IMR-90 (cell line): Measurements from ENCODE around the gene KRT86. TPM values are rescaled to one million over a fixed set of nuclear protein-coding genes. Genes with fewer than 3 reads are reported as not detected.

ENCODE experiments used
- ATAC-seq: fragments of 200-7000 bp; cut with Tn5 transposase; 2 replicates; pipeline ENCODE4 v1.9.1; 2020; ENCODE audit warnings: low read depth, mild to moderate bottlenecking, moderate library complexity
- BruUV-seq: library from RNA; stranded (reverse); fragments of 400-500 nt; replicated peaks from 2 replicates; lab custom pipeline; 2021; lab: Mats Ljungman, UMichigan
- CTCF ChIA-PET: fragments of 300-600 bp; formaldehyde crosslinking; extraction: SDS; loops from one replicate; lab custom pipeline; 2021; ENCODE audit warnings: antibody characterized with exemption; lab: Yijun Ruan, JAX
- POLR2A ChIA-PET: fragments of 300-600 bp; sonication (Branson Sonifier 250); formaldehyde crosslinking; loops from one replicate; lab custom pipeline; 2022; ENCODE audit warnings: antibody characterized with exemption; ENCODE audit not compliant: unreplicated experiment; lab: Charles Lee
- DNase-seq: peaks from one replicate; pipeline ENCODE4 v3.0.0; 2013
- H2AFZ ChIP-seq: replicated peaks from 2 replicates; pipeline ENCODE3; 2013; ENCODE audit warnings: low read length, mild to moderate bottlenecking; ENCODE audit not compliant: poor library complexity
- H2AK5ac ChIP-seq: 2 replicates; pipeline ENCODE4 v1.6.1; 2013; ENCODE audit warnings: low read depth, low read length, inconsistent platforms
- H2AK9ac ChIP-seq: replicated peaks from 2 replicates; pipeline ENCODE3; 2013; ENCODE audit warnings: mild to moderate bottlenecking, low read depth, low read length, moderate library complexity; ENCODE audit not compliant: poor library complexity
- H2BK120ac ChIP-seq: 2 replicates; pipeline ENCODE4 v1.6.1; 2013; ENCODE audit warnings: low read depth, low read length, inconsistent platforms
- H2BK15ac ChIP-seq: 3 replicates; pipeline ENCODE4 v1.6.1; 2013; ENCODE audit warnings: low read depth, low read length, inconsistent platforms
- H2BK20ac ChIP-seq: 2 replicates; pipeline ENCODE4 v1.6.1; 2013; ENCODE audit warnings: low read depth, mild to moderate bottlenecking, inconsistent platforms, low read length, moderate library complexity
- H2BK5ac ChIP-seq: 2 replicates; pipeline ENCODE4 v1.6.1; 2013; ENCODE audit warnings: mild to moderate bottlenecking, low read depth, low read length, inconsistent platforms; ENCODE audit not compliant: poor library complexity, severe bottlenecking
- H3K14ac ChIP-seq: replicated peaks from 2 replicates; pipeline ENCODE4 v1.6.1; 2013; ENCODE audit warnings: low read depth, low read length, inconsistent platforms
- H3K18ac ChIP-seq: 2 replicates; pipeline ENCODE4 v1.6.1; 2013; ENCODE audit warnings: low read depth, low read length, control low read depth
- H3K23ac ChIP-seq: 2 replicates; pipeline ENCODE4 v1.6.1; 2013; ENCODE audit warnings: low read depth, low read length, inconsistent platforms
- H3K27ac ChIP-seq: 2 replicates; pipeline ENCODE4 v1.5.1; 2013; ENCODE audit warnings: mild to moderate bottlenecking, control low read depth, low read length; ENCODE audit not compliant: insufficient read depth
- H3K27me3 ChIP-seq: 2 replicates; pipeline ENCODE4 v1.6.1; 2013; ENCODE audit warnings: low read length; ENCODE audit not compliant: control insufficient read depth, insufficient read depth
- H3K36me3 ChIP-seq: 2 replicates; pipeline ENCODE4 v1.6.1; 2013; ENCODE audit warnings: low read length, mixed read lengths; ENCODE audit not compliant: control insufficient read depth, insufficient read depth
- H3K4ac ChIP-seq: 2 replicates; pipeline ENCODE4 v1.6.1; 2013; ENCODE audit warnings: low read depth, low read length, inconsistent platforms
- H3K4me1 ChIP-seq: 2 replicates; pipeline ENCODE4 v1.6.1; 2013; ENCODE audit warnings: low read length, mixed read lengths; ENCODE audit not compliant: control insufficient read depth, insufficient read depth
- H3K4me2 ChIP-seq: 2 replicates; pipeline ENCODE4 v1.6.1; 2013; ENCODE audit warnings: low read depth, mild to moderate bottlenecking, control low read depth, low read length, moderate library complexity
- H3K4me3 ChIP-seq: 2 replicates; pipeline ENCODE4 v1.5.1; 2013; ENCODE audit warnings: low read depth, mild to moderate bottlenecking, control low read depth, low read length, moderate library complexity; ENCODE audit not compliant: insufficient read depth
- H3K56ac ChIP-seq: 2 replicates; pipeline ENCODE4 v1.6.1; 2013; ENCODE audit warnings: low read length, inconsistent platforms; ENCODE audit not compliant: insufficient read depth; ENCODE audit errors: extremely low read depth
- H3K79me1 ChIP-seq, 2 experiments: 2 replicates each; pipeline ENCODE4 v1.6.1; 2013; ENCODE audit warnings: low read length in 2 of 2, inconsistent platforms in 1 of 2, low read depth in 1 of 2
- H3K9ac ChIP-seq: 2 replicates; pipeline ENCODE4 v1.6.1; 2013; ENCODE audit warnings: low read depth, low read length, control low read depth
- H3K9me1 ChIP-seq: 2 replicates; pipeline ENCODE4 v1.6.1; 2013; ENCODE audit warnings: low read length, inconsistent platforms; ENCODE audit not compliant: insufficient read depth
- H3K9me3 ChIP-seq: 2 replicates; pipeline ENCODE4 v1.6.1; 2013; ENCODE audit warnings: low read length; ENCODE audit not compliant: control insufficient read depth, insufficient read depth
- H4K20me1 ChIP-seq: 2 replicates; pipeline ENCODE4 v1.6.1; 2013; ENCODE audit warnings: low read length, inconsistent platforms; ENCODE audit not compliant: insufficient read depth
- H4K5ac ChIP-seq: 2 replicates; pipeline ENCODE4 v1.6.1; 2013; ENCODE audit warnings: mild to moderate bottlenecking, low read depth, low read length, control low read depth
- H4K8ac ChIP-seq, 2 experiments: 2 replicates each; pipeline ENCODE4 v1.6.1; 2013; ENCODE audit warnings: low read depth in 2 of 2, low read length in 2 of 2, control low read depth in 1 of 2, inconsistent platforms in 1 of 2
- H4K91ac ChIP-seq: 2 replicates; pipeline ENCODE4 v1.6.1; 2013; ENCODE audit warnings: low read depth, low read length, inconsistent platforms; ENCODE audit not compliant: insufficient read depth
- BHLHE40 ChIP-seq: fragments of 150-350 bp; IDR thresholded peaks from 2 replicates; pipeline ENCODE4 v1.6.1; 2016; ENCODE audit warnings: mild to moderate bottlenecking, low read depth, low read length
- CEBPB ChIP-seq: IDR thresholded peaks from 2 replicates; pipeline ENCODE4 v1.6.1; 2012; ENCODE audit warnings: low read depth, low read length, improper control_type of control experiment
- ELK1 ChIP-seq: fragments of 150-350 bp; IDR thresholded peaks from 2 replicates; pipeline ENCODE4 v1.6.1; 2016; ENCODE audit warnings: low read depth, mild to moderate bottlenecking, low read length, moderate library complexity, borderline replicate concordance
- FOS ChIP-seq: fragments of 150-350 bp; IDR thresholded peaks from 2 replicates; pipeline ENCODE4 v1.6.1; 2016; ENCODE audit warnings: low read depth, low read length
- MAFK ChIP-seq: IDR thresholded peaks from 2 replicates; pipeline ENCODE4 v1.6.1; 2012; ENCODE audit warnings: low read depth, low read length, improper control_type of control experiment
- MAZ ChIP-seq: IDR thresholded peaks from 2 replicates; pipeline ENCODE4 v1.6.1; 2012; ENCODE audit warnings: low read depth, mild to moderate bottlenecking, low read length, improper control_type of control experiment, moderate library complexity, borderline replicate concordance
- MXI1 ChIP-seq: IDR thresholded peaks from 2 replicates; pipeline ENCODE4 v1.6.1; 2012; ENCODE audit warnings: low read depth, mild to moderate bottlenecking, low read length, moderate library complexity, borderline replicate concordance
- NFE2L2 ChIP-seq: fragments of 150-350 bp; IDR thresholded peaks from 2 replicates; pipeline ENCODE4 v1.6.1; 2016; ENCODE audit warnings: low read depth, mild to moderate bottlenecking, low read length
- POLR2A ChIP-seq: IDR thresholded peaks from 2 replicates; pipeline ENCODE4 v1.6.1; 2012; ENCODE audit warnings: mild to moderate bottlenecking, low read depth, low read length
- RAD21 ChIP-seq: IDR thresholded peaks from 2 replicates; pipeline ENCODE4 v1.6.1; 2012; ENCODE audit warnings: low read length, improper control_type of control experiment
- RCOR1 ChIP-seq: IDR thresholded peaks from 2 replicates; pipeline ENCODE4 v1.6.1; 2012; ENCODE audit warnings: mild to moderate bottlenecking, low read length, improper control_type of control experiment; ENCODE audit not compliant: insufficient replicate concordance
- RFX5 ChIP-seq: IDR thresholded peaks from 2 replicates; pipeline ENCODE4 v1.8.0; 2012; ENCODE audit warnings: low read depth, mild to moderate bottlenecking, low read length, moderate library complexity
- SMC3 ChIP-seq: fragments of 150-350 bp; IDR thresholded peaks from 2 replicates; pipeline ENCODE4 v1.6.1; 2016; ENCODE audit warnings: low read depth, mild to moderate bottlenecking, antibody characterized with exemption, low read length, moderate library complexity
- USF2 ChIP-seq: fragments of 150-350 bp; IDR thresholded peaks from 2 replicates; pipeline ENCODE4 v1.6.1; 2017; ENCODE audit warnings: mild to moderate bottlenecking, antibody characterized with exemption, low read length, low read depth
- WGBS, 2 experiments: methylation state at CpG; one replicate each; pipeline versions ENCODE4 v1.1.5 to v1.1.7; 2013; ENCODE audit warnings: missing lambda C conversion rate in 2 of 2; ENCODE audit not compliant: insufficient read length in 1 of 2; ENCODE audit errors: extremely low coverage in 2 of 2; 5-methylcytosine and 5-hydroxymethylcytosine counted together
- dilution Hi-C: fragments of 300-500 bp; cut with HindIII; formaldehyde crosslinking; loops from one replicate; pipeline ENCODE4 v1.14.3; 2018; ENCODE audit warnings: low sequenced_read_pairs; ENCODE audit not compliant: unreplicated experiment
- in situ Hi-C: fragments of 300-500 bp; cut with MboI; formaldehyde crosslinking; loops from 3 replicates; pipeline ENCODE4 v1.14.3; 2019; ENCODE audit warnings: low sequenced_read_pairs, inconsistent platforms, mixed read lengths
- intact Hi-C: fragments of 100-400 bp; cut with micrococcal nuclease; formaldehyde crosslinking; loops from 2 replicates; pipeline ENCODE4 v1.10.0; 2022
- polyA plus RNA-seq, 3 experiments: library from polyadenylated mRNA; depleted of rRNA; stranded (reverse); fragments of >200 nt; gene quantifications; 2 replicates each; pipeline ENCODE4 v1.2.3, GENCODE V29; 2012; ENCODE audit warnings: low replicate concordance in 1 of 3
- total RNA-seq: library from RNA; depleted of rRNA; stranded (reverse); fragments of >200 nt; gene quantifications from 2 replicates; pipeline ENCODE4 v1.2.3, GENCODE V29; 2012
- TF ChIP-seq, protein P1 (sequence below): conservative IDR thresholded peaks from 2 replicates; pipeline ENCODE4 v1.5.1; 2012; ENCODE audit warnings: mild to moderate bottlenecking, low read depth, low read length, improper control_type of control experiment

The KRT86 gene
- total and polyA plus RNA-seq, 2 of the 4 experiments (the other 2 are of a cell fraction), result not detected

DNA sequence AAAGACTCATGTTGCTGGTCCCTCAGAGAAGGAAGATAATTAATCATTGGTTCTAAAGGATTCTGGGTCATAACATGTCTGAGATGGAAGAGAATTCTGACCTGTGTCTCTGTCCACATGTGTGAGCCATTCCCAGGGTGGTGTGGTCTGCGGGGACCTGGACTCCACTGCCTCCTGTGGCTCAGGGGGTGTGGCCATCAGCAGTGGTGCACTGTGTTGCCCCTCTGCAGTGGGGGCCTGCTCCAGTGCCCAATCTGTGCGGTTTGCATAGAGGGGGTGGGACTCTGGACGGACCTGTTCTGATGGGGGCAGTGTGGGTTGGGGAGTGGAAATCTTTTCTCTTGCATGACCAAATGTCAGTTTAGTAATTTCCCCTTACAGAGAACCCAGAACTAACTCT, 79.3 kb downstream of the KRT86 start:
- no peaks in the 10 kb centered on the region for H3K36me3 ChIP-seq
- no peak overlapping the region for H2BK120ac ChIP-seq
- no peaks in the 10 kb centered on the region for H3K9me1 ChIP-seq
- H3K4me1 ChIP-seq, result no peaks in the 10 kb centered on the region
- H3K4ac ChIP-seq, result no peak overlapping the region
- H3K23ac ChIP-seq, result no peak overlapping the region
- ATAC-seq, result no peak
- no TSS peak for BruUV-seq
- H2AFZ ChIP-seq, result no peak overlapping the region
- ChIA-PET CTCF (no interaction called here), POLR2A (no interaction called here)
- no peak overlapping the region for H3K4me3 ChIP-seq
- no peaks in the 10 kb centered on the region for H3K9me3 ChIP-seq
- no peak overlapping the region for H2AK9ac ChIP-seq
- no CpG with 5 or more reads among the region's 3 CpGs for WGBS, 2 experiments
- no peak overlapping the region for H3K56ac ChIP-seq
- dilution Hi-C loops, result no loop called here
- no peak overlapping the region for H3K14ac ChIP-seq
- no peak overlapping the region for H4K91ac ChIP-seq
- H3K4me2 ChIP-seq, result no peak overlapping the region
- no peaks in the 10 kb centered on the region for H4K20me1 ChIP-seq
- H3K18ac ChIP-seq, result no peak overlapping the region
- TF ChIP-seq MAFK (no peak), FOS (no peak), ELK1 (no peak), USF2 (no peak), CEBPB (no peak), MAZ (no peak), RAD21 (no peak), RFX5 (no peak), BHLHE40 (no peak), NFE2L2 (no peak), MXI1 (no peak), POLR2A (no peak), SMC3 (no peak), RCOR1 (no peak)
- TF ChIP-seq, protein P1, sequence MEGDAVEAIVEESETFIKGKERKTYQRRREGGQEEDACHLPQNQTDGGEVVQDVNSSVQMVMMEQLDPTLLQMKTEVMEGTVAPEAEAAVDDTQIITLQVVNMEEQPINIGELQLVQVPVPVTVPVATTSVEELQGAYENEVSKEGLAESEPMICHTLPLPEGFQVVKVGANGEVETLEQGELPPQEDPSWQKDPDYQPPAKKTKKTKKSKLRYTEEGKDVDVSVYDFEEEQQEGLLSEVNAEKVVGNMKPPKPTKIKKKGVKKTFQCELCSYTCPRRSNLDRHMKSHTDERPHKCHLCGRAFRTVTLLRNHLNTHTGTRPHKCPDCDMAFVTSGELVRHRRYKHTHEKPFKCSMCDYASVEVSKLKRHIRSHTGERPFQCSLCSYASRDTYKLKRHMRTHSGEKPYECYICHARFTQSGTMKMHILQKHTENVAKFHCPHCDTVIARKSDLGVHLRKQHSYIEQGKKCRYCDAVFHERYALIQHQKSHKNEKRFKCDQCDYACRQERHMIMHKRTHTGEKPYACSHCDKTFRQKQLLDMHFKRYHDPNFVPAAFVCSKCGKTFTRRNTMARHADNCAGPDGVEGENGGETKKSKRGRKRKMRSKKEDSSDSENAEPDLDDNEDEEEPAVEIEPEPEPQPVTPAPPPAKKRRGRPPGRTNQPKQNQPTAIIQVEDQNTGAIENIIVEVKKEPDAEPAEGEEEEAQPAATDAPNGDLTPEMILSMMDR, result no peak
- in situ Hi-C loops, result no loop called here
- intact Hi-C loops, result no loop called here
- H2AK5ac ChIP-seq, result no peak overlapping the region
- DNase-seq, result no peak
- no peak overlapping the region for H3K9ac ChIP-seq
- H2BK20ac ChIP-seq, result no peak overlapping the region
- no peak overlapping the region for H2BK15ac ChIP-seq
- H2BK5ac ChIP-seq, result no peak overlapping the region
- no peaks in the 10 kb centered on the region for H3K79me1 ChIP-seq
- no peak overlapping the region for H3K27ac ChIP-seq
- no peak overlapping the region for H4K8ac ChIP-seq
- H4K5ac ChIP-seq, result no peak overlapping the region
- H3K27me3 ChIP-seq, result peaks cover 53% of the 10 kb centered on the region
